Right hindlimb (tissue), 1 donor: ENCODE measurements around the gene DAPK3.
"Not testable (repeated sequence)": the region's sequence is repeated elsewhere in the genome, so short reads cannot be mapped to it uniquely, and the experiment has no call there.

Experiments
- DNase-seq: peaks from one replicate; pipeline ENCODE4 v3.0.0-alpha.2; 2018

The DAPK3 gene

DNA sequence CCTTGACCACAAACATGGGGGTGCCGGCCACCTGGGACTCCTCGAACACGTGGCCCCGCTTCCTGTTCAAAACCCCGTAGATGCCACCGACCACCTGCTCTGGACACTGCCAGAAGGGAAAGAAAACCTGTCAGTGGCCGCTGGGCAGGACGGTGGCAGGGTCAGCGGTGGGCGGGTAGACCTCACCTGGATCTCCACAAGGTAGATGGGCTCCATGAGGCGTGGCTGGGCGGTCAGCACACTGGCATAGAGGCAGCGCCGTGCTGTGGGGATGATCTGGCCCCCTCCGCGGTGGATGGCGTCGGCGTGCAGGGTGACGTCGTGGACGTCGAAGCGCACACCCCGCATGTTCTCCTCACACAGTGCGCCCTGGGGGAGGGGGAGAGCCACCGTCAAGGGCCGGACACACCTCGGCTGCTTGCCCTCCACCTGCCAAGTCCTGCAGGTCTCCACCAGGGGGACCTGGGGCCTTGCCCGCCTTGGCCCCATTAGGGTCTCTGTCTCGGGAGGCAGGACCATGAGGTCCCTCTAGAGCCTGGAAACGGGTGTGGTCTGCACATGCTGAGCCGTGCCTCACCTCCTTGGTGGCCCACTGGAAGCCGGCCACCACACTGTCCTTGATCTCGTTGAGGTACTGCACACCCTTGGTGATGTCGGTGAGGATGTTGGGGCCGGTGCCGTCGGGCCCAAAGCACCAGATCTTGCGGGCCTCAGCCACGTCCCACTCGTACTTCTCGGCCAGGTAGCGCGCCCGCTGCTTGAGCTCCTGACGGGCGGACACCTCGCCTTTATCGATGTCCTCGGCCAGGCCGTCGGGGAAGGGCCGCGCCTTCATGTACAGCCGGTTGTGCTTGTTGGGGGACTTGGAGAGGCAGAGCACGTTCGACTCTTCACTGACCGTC, 6.6 kb upstream of the DAPK3 start:
- no peak for DNase-seq

DNA sequence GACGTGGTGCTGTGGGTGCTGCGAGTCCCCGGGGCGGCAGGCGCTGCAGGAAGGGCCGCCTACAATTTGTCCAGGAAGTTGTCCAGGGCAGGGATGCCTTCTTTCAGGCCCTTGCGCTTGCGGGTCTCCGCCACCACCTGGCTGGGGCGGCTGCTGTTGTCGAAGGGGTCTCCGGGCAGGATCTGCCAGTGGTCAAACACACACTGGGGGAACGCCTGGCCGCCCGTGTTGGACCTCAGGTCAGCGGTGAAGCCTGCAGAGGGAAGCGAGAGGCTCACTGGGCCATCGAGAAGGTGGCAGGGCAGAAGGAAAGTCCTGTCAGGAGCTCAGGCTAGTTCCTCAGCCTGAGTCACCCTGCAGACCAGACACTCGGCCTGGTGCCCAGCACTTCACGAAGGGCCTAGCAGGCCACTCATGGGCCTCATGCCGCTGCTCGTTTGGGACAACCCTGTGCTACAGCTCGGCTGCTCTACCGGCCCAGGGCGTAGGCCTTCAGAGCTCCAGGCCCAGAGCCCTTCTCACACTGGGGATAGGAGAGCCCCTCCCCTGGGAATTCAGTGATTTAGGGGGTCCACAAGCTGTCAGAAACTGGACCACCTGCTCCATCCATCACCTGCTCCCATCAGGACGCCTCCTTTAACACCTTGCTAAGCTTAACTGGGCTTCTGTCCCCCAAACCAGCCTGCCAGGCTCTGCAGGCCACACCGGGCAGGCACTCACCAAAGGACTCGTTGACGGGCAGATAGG, 5.8 kb upstream of the DAPK3 start:
- DNase-seq, result no peak

DNA sequence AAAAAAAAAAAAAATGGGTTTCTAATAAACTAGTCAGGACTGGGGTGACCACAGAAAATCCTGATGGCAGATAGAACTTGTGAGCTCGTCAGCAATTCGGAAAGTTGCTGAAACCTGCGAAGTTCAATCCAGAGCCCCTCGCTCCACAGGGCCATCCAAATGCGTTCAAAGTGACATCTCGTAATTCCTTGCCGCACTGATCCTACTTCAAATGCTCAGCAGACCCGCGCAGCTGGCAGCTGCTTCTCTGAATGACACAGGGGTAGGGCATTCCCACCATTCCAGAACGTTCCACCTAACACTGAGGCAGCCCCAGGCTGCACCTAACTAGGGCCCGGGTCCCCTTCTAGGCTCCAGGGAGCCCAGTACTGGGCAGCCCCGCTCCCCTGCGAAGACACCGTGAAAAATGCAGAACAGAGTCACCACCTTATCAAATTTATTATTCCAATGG, 4.8 kb upstream of the DAPK3 start:
- DNase-seq, result no peak

DNA sequence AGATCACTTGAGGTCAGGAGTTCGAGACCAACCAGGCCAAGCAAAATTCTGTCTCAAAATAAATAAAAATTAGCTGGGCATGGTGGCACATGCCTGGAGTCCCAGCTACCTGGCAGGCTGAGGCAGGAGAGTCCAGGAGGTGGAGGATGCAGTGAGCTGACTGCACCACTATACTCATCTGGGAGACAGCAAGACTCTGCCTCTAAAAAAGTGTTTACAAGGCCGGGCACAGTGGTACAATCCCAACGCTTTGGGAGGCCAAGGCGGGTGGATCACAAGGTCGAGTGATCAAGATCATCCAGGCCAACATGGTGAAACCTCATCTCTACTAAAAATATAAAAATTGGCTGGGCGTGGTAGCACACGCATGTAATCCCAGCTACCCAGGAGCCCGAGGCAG, 4.2 kb upstream of the DAPK3 start:
- DNase-seq, result no peak

DNA sequence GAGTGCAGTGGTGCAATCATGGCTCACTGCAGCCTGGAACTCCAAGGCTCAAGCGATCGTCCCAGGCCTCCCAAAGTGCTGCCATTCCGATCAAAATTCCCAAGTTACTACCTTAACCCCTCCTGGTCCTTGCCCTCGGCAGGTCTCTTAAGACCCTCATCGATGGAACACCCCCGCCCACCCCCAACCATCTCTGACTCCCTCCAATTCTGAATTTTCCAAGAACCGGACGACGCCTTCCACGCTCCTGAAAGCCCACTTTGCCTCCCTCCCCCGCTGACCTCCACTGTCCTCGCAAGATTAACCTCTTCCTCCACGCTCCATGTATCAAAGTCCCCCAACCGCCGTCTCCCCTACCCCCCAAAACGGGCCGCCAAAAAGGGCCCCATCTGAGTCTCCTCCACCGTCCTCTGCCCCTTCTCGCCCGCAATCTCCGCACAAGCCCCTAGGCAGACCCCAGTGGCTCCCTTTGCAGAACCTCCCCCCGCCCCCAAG, 539 bp downstream of the DAPK3 start:
- DNase-seq, result no peak

DNA sequence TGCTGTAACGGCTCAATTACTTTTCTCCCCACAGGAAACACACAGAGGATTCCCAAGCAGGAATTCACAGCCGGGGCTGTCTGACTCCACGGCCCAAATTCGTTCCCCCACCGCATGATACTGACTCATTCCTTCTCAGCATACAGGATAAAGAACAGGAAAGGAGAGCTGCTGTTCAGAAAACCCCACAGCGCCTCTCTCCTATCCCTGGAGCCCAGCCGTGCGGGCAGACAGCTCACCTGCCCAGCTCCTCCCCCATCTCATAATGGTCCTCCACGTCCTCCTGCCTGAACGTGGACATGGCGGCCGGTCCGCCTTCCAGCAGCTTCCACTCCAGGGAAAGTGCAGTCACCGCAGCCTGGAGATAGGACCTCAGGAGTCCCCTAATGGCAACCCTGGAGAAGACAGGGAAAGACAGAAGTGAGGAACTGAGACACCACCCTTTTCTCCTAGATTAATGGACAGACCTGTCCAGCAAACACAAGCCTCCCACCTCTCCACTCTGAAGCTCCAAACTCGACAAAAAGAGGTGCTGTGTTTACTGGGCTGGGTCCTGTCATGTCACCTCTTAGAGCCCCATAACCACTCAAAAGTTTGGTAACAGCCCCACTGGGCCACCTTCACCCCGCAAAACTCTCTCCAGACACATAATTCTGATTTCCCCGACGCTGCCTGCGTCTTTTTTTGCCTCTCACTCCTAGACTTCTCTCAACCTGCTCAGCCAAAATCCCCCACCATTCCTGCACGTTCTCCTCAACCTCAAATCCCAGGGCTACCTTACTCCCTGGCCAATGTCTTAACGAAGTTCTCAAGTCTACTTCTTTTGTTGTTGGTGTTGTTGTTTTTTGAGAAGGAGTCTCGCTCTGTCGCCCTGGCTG, 1.2 kb downstream of the DAPK3 start:
- DNase-seq, result no peak

DNA sequence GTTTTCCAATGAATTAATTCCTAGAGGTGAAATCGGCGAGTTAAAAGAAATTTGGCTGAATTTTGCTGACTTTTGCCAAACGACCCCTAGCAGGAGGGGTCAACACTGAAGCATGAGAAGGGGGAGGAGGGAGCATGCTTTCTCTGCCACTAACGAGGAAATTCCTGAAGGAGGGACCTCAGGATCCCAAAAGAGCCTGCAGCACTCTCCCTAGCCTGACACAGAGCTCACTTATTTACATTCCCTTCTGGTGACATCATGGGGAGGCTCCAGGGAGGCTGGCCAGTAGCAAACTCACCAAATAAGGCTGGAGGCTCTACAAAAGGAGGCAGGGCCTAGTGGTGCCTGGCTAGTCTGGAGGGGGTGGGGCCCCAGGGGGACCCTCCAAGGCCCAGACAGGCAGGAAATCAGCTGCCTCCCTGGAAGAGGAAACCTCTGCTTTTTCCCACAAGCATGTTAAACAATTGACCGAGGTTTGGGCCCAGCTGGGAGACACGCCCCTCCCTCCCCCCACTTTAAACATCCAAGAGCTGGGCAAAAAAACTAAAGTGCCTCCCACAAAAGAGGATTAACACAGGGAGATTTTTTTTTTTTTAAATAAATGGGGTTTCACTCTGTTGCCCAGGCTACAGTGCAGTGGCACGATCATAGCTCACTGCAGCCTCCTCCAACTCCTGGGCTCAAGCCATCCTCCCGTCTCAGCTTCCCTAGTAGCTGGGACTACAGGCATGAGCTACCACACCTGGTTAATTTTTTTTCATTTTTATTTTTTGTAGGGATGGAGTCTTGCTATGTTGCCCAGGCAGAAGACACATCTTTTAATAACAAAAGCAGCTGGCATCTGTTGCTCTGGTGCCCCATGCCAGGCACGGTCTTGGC, 2.1 kb downstream of the DAPK3 start:
- DNase-seq, result peak; percentile 92

DNA sequence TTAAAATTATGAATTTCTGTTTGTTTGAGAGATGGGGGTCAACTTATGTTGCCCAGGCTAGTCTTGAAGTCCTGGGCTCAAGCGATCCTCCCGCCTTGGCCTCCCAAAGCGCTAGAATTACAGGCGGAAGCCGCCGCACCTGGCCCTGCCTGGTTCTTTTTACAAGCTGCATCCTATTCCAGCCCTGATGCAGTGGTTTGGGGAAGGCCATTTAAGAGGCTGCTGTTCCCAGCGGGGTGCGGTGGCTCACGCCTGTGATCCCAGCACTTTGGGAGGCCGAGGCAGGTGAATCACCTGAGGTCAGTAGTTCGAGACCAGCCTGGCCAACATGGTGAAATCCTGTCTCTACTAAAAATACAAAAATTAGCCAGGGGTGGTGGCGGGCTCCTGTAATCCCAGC, 2.9 kb downstream of the DAPK3 start:
- not testable (repeated sequence) for DNase-seq

DNA sequence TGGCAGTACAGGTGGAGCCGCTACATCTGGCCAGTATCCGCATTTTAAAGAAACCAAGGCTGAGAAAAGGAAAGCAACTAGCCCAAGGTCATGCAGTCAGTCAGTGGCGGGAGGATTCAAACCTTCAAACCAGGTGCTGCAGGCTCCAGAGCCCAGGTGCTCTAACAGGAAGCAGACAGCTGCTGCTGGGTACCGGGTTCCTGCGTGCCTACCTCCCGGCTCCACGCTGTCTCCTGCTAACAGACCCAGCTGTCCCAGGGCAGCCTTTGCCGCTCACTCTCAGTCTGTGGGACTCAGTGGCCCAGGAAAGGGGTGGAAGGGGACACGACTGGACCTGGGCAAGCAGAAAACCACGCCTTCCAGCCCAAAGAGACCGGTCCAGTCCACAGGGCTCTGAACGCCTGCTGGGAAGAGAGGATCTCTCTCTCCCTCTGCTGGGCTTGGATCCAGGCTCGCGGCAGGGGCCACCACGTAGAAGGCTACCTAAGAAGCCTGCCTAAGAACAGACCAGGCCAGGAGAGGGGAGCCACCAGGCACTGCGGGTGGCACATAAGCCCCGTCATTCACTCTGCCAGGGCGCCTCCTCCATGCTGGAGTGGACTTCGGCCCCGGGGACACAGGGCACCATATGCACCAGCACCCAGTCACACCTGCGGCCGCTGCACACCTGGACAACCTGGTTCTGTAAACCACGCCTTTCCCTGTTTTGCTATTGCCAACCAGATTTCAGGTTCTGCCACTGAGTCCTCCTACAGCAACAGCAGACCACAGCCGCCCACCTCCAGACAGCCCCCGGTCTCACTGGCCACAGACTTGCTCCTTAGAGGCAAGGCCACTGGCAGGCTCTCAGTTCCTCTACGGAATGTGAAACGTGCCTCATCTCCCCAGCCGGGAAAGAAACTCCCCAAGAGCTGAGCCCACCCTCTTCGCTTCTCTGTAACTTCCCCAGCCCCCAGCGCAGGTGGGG, 4.6 kb downstream of the DAPK3 start:
- DNase-seq, result no peak

DNA sequence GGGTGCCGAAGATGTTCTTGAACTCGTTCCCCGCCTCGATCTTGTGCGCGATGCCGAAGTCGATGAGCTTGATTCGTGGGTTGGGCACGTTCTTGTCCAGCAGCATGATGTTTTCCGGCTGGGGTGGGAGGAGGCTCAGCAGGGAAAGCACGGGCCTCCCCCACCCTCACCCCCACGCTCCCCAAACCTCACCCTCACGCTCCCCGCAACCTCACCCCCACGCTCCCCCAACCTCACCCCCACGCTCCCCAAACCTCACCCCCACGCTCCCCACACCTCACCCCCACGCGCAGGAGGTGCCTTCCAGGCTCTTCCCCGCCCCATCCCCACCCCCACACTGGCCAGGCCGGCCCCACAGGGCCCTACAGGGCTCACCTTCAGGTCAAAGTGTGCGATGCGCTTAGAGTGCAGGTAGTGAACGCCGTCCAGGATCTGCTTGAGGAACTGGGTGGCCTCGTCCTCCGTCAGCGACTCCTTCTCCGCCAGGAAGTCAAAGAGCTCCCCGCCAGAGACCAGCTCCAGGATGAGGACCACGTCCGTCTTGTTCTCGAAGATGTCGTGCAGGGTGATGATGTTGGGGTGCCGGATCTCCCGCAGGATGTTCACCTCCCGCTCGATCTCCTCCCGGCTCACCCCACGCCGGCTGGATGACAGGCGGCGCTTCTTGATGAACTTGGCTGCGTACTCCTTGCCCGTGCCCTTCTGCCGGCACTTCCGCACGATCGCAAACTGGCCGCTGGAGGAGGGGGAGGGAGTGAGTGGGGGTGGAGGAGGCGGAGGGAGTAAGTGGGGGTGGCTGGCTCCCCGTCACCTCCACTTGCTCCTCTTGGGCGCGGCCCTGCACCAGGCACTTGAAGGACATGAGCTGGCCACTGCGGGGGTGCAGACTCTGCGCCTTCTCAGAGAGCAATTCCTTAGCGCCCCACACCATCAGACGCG, 6.4 kb downstream of the DAPK3 start:
- DNase-seq, result no peak

DNA sequence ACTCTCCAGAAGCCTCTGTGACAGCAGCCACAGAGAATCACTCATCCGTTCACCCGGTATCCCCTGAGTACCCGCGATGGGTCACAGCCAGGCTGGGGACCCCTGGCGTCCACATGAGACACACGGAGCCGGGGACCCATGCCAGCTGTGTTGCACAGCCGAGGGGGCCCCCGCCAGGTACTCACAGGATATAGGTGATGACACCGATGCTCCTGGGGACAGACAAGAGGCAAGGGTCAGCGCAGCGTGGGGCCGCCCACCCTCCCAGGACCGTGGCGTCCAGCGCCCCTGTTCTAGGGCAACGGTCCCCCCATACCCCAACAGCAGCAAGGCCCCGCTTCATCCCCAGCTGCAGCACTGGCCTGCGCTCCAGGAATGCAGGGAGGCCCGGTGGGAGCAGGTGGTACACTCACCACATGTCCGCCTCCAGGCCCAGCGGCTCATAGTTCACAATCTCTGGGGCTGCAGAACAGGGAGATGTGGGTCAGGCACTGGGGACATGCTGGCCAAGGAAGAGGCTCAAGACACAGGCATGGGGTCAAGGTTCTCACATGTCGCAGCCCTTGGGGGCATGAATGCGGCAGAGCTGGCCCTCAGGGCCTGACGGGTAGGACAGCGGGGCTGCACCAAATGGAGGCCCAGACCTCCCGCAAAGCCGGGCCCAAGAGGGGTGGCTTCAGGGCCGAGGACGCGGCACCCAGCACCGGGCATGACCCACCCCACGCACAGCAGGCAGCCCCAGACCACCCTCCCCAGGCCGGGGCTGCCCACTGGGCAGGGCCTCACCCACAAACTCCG, 7.2 kb downstream of the DAPK3 start:
- DNase-seq, result no peak

DNA sequence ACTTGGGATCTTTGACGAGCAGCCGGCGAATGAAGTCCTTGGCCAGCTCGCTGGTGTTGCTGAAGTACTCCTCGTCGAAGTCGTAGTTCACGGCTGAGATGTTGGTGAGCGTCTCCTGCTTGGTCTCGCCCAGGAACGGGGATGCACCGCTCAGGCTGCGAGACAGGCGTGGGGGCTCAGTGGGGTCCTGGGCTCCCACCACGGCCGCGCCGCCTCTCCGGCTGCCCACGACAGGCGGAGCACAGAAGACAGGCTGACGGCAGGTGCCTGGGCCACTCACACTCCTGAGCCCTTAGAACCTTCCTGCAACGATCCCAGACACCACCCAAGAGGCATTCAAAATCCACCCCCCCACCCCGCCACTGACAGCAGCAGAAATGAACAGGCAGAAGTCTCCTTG, 9.9 kb downstream of the DAPK3 start:
- DNase-seq, result no peak

DNA sequence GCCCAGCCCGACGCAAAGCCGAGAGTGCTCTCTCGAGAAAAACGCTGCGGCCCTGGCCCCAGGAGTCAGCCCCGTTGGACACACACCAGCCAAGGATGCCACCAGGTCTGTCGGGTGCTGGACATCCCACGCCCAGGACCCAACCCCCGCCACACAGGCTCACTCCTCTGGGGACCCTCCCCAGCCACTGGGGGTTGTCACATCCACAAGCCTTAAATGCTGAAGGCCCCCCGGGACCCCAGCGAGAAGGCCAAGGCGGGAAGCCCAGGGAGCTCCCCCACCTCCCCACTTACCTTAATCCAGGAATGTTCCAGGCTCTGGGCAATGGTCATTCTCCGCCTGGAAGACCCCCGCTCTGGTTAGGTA, 11.2 kb downstream of the DAPK3 start:
- no peak for DNase-seq

DNA sequence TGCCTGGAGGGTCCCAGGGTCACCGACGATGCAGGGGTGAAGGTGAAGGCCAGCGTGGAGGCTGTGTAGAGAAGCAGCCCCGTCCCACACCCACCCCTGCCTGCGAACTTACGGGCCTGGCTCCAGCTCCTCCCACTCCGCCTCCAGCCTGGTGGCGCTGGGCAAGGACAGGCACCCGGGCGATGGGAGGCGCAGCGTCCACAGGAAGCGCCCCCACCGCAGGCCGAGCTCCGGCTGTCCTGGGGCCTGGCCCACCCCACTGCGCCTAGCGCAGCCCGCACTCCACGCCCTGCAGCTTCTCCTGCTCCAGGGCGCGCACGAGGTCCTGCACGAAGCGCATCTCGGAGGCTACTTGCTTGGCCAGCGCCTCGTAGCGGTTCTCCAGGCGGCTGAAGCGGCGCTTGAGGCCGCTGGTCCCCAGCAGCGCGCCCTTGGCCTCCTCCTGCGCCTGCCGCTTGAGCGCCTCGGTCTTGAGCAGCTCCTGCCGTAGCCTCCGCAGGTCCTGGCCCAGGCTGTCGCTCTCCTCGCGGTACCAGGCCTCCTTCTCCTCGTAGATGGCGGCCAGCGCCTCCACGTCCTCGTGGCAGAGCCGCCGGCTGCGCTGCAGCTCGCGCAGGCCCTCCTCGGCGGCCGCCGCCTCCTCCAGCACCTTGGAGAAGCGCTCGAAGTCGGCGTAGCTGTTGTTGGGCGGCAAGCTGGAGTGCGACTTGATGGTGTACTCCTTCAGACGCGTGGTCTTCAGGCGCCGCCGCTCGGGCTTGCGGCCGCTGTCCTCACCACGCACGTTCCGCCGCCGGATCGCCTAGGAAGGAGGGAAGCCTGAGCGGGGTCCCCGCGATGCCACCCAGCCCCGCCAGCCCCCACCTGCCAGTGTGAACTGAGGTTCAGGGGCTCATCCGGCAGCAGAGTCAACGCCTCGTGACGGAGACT, 11.8 kb downstream of the DAPK3 start:
- DNase-seq, result no peak

DNA sequence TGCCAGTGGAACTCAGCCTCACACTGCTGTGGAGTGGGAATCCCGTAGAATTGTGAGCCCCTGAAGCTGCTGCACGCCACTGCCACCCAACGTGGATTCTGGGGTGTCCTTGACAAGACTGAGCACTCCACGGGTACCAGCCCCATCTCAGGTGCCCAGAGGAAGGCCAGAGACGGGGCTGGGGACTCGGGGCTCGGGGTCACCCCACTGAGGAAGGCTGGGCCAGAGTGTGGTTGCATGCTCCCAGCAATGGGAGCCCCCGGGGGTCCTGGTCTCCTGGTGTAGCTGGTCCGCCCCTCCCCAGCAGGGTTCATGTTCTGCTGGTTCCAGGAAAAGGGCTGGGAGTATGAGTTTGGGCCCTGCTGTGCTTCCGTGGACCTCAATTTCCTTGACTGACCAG, 15.2 kb downstream of the DAPK3 start:
- no peak for DNase-seq

DNA sequence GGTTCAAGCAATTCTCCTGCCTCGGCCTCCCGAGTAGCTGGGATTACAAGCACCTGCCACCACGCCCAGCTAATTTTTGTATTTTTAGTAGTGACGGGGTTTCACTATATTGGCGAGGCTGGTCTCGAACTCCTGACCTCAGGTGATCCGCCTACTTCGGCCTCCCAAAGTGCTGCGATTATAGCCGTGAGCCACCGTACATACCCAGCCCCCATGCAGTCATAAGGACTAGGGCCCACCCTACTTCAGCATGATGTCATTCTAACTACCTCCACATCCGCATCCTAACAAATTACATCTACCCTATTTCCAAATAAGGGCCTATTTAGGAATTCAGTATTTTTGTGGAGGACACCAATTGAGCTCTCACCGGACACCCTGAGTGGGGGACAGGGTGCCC, 15.6 kb downstream of the DAPK3 start:
- not testable (repeated sequence) for DNase-seq

DNA sequence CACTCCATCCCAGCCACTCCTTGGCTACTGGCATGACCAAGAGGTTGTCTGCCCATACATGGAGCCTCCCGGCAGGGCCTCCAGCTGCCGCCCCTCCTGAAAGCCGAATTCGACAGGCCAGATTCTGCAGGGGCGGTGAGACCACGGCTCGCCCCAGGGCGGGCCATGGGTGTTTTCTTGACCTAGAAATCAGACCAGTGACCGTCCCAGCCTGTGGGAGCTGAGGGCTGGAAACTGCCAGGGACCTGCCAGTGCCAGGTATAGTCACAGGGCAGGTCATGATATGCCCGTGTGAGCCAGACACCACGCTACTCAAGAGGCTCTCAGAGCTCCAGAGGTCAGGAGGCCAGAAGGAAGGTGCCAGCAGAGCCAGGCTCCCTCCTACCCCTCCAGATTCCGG, 16.8 kb downstream of the DAPK3 start:
- DNase-seq, result no peak
